NCI-H82 treated with DMSO at 0.1 percent for 48 hours (cell line): ENCODE results near the gene MLANA.

ENCODE experiments used
- DNase-seq: peaks from one replicate; lab custom pipeline; 2025; ENCODE audit not compliant: unreplicated experiment; lab: John Stamatoyannopoulos, UW

The MLANA gene

DNA sequence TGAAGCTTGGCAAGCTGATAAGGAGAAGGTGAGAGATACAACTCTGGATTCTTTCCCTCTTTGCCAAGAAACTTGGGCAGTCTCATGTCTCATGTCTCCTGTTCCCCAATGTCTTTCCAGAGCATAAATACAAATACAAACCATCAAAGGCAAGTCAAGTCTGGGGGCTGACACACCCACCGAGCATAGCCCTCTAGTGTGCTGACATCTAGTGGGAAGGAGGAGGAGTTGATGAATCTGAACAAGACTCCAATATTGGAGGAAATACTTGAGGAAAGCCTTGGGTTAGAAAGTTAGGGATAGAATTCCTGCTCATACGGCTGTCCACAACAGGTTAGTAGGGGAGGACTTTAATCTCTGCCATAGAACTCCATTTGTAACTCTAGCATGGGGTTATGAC, 8.6 kb downstream of the MLANA start:
- no peak for DNase-seq

DNA sequence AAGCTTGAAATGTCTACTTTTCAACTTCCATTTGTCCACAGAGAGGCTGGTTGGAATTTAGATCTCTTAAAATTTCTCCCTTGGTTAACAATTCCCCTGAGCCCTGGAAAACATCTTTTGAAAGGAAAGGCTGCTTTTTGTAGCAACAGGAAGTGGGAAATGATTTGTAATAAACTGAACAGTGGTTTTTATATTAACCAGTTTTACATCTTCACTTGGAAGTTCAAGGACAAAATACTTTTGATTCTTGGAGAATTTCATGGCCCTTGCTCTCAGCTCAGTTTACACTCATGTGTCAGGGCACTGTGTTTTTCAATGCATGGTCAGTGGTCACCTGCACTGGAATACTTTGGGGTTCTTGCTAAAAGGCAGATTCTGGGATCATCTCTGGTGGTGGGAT, 9.9 kb downstream of the MLANA start:
- DNase-seq = no peak

DNA sequence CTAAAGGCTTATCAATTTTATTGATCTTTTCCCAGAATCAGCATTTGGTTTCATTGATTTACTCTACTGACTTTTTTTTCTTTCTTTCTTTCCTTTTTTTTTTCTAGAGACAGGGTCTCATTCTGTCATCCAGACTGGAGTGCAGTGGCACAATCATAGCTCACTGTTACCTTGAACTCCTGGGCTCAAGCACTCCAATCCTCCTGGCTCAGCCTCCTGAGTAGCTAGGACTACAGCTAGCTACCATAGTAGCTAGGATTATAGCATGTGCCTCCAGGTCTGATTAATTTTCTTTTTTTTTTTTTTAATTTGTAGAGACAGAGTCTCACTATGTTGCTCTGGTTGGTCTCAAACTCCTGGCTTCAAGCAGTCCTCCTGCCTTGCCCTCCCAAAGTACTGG, 11.7 kb downstream of the MLANA start:
- no peak for DNase-seq

DNA sequence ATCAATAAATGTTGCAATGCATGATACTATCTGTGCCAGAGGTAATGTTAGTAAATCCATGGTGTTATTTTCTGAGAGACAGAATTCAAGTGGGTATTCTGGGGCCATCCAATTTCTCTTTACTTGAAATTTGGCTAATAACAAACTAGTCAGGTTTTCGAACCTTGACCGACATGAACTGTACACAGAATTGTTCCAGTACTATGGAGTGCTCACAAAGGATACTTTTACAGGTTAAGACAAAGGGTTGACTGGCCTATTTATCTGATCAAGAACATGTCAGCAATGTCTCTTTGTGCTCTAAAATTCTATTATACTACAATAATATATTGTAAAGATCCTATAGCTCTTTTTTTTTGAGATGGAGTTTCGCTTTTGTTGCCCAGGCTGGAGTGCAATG, 18.2 kb downstream of the MLANA start:
- DNase-seq = no peak

DNA sequence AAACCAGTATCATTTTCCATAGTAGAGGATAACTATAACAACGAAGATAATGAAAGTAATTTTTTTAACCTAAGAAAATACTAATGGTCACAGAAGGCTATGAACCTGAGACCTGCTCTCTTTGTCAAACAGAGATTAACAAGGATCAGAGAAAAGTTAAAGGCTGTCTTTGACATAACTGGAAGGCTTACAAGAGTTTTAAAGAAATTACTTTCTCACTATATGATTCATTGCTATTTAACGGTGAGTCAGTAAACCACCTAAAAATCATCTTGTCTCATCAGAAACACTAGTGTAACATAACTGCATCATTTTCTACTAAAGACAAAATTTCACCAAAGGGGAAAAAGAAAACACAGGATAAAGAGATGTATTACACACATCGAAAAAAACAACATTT, 19.3 kb downstream of the MLANA start:
- no peak for DNase-seq

DNA sequence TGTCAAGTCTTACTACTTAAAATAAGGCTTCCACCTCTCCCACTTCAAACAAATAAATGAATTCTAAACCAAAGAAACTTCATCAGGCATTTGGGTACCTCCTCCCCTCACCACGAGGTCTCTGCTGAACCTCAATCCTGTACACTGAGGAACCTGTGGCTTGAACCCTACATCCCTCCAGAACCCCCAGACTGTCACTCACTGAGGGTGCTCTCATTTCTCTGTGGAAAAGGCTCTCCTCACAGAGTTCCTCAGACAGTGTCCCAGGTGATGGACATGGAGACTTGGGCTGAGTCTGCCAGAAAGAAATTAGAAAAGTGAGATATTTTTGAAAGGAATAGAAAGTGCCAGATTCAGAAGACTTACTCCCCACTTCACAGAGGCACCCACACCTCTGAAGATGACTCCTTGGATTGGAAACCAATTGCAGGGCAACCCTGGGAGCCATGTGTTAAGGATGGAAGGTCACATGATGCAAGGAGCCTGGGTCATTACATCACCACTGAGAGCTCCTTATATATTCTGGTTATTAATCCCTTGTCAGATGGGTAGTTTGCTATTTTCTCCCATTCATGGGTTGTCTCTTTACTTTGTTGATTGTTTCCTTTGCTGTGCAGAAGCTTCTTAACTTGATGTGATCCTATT, 19.8 kb downstream of the MLANA start:
- no peak for DNase-seq

DNA sequence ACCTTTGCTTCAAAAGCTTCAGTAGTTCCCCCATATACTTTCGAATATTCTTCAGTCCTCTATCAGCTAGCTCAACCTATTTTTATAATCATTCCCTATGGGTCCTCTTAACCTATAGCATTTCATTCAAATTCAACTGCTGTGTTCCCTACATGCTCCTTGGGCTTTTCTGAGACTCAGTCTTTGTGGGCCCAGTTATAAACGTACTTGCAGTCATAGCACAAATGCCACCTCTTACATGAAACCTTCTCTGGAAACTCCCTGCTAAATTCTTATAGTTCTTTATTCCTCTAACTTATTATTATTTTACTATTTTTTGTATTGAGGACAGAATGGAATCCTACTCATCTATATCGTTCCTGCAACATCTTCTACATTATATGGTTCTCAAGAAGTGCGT, 24.7 kb downstream of the MLANA start:
- DNase-seq = no peak

DNA sequence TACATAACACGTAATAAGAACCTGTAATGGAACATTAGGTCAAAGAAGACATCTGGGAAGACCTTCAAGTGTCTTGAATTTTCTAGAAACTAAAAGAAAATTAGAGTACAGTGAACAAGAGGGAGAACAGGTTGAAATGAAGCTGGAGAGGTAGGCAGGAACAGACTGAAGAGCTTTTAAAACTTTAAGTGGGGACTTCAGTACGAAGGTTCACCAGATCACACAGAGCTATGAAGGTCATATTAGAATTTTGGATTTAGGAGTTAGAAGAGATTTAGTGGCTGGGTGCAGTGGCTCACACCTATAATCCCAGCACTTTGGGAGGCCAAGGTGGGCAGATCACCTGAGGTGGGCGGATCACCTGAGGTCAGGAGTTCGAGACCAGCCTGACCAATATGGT, 26.6 kb downstream of the MLANA start:
- DNase-seq = no peak

DNA sequence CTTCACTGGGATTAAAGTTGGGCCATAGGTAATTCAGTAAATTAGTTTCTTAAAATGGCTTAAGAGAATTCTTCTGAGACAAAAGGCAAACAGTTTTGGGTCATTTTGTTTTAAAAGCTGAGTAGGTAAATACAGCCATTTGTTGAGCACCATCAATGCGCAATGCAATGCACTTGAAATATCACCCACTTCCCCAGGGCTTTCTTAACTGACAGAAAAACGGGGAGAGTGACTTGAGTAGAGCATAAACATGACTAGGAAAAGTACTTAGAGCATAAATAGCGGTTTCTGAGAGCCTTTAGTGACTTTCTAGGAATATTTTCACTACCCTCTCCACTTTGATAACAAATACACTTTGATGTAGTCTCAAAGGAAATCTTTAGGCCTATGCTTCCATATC, 27.2 kb downstream of the MLANA start:
- no peak for DNase-seq

DNA sequence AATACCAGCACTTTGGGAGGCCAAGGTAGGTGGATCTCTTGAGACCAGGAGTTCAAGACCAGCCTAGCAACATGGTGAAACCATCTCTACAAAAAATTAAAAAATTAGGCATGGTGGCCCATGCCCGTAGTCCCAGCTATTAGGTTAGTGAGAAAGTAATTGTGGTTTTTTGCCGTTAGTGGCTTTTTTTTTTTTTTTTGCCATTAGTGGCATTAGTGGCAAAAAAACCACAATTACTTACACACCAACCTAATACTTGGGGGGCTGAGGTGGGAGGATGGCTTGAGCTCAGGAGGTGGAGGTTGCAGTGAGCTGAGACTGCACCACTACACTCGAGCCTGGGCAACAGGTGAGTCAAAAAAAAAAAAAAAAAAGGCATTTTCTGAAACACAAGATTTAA, 27.8 kb downstream of the MLANA start:
- no peak for DNase-seq

DNA sequence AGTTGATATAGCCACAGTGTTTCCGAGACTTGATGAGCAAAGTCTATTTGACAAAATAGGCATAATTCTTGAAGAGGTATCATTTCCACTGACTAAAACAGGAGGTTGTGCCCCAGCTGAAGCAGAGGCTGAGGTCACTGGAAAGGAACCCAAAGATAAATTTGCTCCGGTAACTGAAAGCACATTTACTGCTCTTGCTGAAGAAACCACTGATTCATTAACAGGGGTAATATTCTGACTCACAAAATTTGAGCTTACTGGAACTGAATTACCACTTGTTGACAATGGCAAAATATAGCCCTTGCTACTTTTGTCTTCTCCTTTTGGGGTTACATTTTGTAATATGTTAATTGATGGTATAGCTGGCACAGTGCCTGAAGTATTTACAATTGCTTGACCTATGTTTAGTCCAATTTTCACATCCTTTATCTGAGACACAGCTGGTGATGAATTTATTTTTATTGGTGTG, 30.2 kb downstream of the MLANA start:
- no peak for DNase-seq

DNA sequence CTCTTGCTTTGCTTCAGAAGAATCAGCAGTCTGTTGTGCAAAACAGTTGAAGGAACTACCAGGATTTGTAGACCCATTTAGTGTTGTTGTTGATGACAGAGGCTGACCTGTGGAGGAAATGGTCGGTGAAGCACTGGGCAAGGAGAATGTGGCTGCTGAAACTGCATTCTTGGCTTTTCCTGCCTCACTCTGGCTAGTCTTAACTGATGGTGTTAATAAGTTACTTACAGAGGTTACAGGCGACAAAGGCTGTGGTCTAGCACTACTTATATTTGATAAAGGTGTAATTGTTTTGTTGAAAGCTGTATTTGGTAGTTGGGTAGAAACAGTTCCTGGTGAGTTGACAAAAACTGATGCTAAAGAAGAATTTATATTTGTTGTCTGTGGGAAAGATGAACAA, 31.5 kb downstream of the MLANA start:
- no peak for DNase-seq

DNA sequence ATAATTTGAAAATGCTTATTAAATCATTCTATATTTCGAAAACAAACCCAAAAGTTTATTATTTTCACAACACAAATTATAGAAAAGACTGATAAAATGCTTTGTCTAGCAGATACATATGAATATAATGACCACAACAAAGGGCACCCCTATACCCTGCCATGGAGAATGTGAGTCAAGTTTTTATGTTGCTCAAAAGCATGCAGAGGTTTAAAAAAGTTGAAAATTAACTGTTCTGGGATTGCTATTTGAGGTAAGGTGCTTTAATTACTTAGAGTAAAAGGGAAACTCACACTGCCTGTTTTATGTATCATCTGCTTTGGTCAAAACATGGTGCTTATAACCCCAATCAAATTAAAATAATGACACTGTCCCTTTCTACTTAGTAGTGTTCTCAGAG, 41.0 kb downstream of the MLANA start:
- DNase-seq = no peak

DNA sequence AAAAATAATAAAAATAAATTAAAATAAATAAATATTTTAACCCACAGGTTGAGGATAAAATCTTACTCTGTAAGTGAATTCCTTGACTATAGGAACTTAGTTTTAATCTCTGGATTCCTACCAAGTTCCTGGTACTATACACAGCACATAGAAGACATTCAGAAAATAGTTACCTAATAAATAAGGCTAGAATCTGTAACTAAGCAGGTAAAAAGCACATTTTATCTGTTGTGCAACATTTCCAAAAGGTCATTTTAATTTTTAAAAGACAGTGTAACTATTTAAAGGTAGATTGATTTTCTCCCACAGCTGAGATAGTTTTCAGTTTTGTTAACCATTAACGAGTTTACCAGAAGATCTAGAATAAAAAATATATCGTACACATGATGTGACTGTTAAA, 47.8 kb downstream of the MLANA start:
- no peak for DNase-seq

DNA sequence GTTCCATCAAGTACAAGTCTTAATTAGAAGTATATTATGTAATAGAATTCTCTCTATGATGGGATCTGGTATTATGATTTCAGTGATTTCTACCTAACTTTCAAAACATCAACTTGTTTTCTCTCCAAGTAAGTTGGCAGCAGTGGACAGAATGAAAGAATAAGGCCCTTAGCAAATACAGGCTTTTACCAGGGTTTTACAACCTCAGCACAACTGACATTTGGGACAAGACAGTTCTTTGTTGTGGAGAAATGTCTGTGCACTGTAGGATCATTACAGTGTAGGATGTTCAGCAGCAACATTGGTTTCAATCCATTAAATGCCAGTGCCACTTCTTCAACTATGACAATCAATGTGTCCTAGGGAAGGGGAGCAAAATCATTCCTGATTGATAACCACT, 48.8 kb downstream of the MLANA start:
- DNase-seq = no peak

DNA sequence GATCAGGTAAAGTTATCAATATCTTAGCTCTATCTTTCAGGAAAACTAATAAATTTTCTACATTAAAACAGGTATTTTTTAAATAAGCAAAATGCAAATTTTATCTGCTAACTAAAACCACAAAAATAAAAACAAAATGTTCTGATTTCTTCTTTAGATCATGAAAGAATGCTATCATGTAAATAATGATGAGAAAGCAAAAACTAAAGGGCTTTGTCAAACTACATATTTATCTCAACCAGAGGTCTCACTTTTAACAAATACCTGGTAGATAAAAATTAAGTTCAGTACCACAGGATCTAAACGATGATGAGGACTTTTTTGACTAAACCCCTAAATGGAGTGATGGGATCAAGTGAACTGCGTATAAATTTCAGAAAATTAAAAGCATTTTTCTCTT, 50.5 kb downstream of the MLANA start:
- no peak for DNase-seq

DNA sequence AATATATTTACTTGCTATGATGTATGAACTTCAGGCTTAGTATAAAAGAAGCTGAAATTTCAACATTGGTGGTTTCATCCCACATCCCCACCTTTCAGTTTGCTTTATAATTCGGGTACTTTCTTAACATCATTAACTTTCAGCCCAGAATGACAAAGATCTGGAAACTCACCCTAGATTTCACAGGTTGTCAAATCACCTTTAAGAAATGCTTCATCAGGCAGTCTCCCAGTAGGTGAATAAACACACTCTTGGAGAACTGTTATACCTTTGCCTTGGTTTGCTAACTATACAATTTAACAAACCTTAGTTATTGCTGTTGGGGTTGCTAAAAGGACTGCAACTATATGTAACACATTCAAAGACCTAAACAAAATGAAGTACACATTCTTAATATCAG, 54.4 kb downstream of the MLANA start:
- DNase-seq = no peak

DNA sequence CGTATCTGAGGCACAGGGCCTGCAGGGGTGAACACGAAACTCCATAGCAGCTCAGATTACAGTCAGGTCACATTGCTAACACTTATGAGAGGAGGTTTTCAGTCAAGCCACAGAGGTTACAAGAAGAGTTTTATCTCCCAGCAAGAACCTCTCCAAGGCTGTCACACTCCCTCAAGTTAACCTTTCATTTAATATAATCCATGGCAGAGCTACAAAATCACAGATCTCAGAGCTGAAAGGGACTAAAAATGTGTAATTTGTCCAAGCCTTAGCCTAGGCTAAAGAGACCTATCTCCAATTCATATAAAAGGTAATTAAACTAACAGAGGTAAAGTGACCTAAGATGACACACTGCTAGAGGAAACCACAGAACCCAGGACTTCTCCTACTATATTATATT, 57.2 kb downstream of the MLANA start:
- no peak for DNase-seq

DNA sequence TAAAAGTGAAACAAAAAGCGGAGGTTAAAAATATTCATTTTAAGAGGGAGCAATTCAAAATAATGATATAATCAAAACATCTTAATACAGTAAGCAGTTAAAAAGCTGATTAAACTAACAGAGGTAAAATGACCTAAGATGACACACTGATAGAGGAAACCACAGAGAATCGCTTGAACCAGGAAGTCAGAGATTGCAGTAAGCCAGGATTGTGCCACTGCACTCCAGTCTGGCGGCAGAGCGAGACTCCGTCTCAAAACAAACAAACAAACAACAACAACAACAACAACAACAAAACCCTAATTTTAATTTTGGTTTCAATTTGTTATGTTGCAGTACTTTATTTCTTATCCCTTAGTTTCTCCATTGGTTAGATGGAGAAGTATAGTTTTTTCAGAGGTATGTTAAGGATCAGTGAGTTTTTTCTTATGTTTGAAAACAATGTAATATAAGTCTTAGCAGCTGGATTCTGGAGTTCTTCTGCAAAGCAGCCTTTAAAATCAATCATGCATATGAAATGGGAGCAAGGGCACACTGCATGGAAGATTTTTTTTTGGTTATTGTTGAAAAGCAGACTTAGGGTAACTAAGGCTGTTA, 58.5 kb downstream of the MLANA start:
- peak; percentile 16 for DNase-seq

DNA sequence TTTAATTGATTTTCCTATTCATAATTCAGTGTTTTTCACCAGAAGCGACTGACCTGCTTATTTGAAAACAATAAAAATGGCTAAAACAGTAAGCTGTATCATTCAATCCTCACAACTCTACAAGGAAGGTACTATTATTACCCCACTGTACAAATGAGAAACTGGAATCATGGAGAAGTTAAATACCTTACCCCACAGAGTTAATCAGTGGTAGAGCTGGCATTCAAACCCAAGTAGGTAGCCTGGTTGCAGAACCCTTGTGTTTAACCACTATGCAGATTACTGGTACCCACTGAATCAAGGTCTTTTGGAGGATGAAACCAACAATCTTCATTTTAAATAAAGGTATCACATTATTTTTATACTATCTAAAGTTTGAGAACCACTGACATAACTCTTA, 59.6 kb downstream of the MLANA start:
- no peak for DNase-seq

DNA sequence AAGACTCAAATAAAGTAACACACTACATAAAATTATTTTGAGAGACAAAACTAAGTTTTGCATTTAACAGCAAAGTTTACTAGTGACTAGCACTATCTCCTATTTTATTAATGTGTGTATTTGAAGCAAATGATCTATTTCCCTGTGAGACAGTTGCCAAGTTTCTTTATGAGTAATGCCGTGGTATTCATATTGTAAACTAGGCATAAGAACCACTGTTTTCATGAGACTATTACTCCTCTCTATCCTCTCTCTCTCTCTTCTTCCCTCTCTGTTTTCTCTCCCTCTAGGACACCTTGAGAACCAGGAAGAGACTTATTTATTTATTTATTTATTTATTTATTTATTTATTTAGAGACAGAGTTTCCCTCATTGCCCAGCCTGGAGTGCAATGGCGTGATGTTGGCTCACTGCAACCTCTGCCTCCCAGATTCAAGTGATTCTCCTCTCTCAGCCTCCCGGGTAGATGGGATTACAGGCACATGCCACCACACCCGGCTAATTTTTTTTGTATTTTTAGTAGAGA, 61.1 kb downstream of the MLANA start:
- DNase-seq = no peak

DNA sequence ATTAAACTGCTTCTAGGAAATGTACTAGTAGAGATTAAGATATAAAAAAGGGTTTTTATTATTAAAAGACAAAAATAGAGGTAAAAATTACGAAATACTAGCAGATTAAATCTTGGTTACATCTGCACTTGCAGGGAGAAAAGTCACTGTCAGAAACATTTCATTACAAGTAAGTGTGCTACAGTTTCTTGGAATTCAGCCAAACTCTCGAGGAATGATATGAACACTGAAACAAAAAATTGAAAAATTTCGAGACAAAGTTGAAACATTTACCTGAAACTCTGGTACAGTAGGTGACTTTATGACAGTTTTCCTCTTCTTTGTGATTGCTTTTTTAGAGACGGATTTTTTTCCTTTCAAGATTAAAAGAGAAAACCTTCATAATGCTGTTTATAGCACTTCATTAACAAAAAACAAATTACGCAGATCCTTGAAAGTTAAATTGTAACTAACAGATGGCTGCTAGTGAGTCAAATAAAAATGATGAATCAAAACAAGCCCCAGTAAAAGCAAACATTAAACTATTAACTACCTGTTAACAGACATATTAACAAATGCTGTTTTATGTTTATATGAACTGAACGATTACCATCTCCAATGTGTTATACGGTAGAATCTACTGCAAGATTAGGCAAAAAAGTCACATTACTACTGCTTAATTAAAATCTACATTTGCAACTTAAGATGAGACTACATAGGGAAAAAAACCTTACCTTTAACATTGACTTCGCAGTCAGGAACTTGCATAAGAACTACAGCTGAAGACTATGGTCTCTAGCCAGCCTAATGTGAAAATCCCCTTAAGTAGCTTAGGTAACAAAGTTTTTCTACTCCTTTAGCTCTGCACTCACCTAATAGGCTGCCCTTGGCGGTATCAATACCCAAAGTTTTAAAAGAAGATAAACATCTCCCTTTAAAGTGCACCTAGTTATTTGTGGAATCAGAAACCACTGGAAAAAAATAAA, 63.3 kb downstream of the MLANA start:
- DNase-seq = no peak
